PFSK-1 (cell line): ENCODE results near the gene RSAD1.

Experiments
- FOXP2 ChIP-seq: optimal IDR thresholded peaks from 2 replicates; pipeline ENCODE3; 2011; ENCODE audit warnings: borderline replicate concordance, control low read depth, inconsistent platforms; ENCODE audit not compliant: insufficient read depth; ENCODE audit errors: extremely low read length, extremely low read depth
- POLR2AphosphoS5 ChIP-seq: IDR thresholded peaks from 2 replicates; pipeline ENCODE4 v1.6.1; 2012; ENCODE audit warnings: low read depth, mild to moderate bottlenecking, control low read depth, low read length, moderate library complexity
- SIN3A ChIP-seq: IDR thresholded peaks from 2 replicates; pipeline ENCODE4 v1.6.1; 2012; ENCODE audit warnings: mild to moderate bottlenecking, low read length, moderate library complexity, borderline replicate concordance; ENCODE audit not compliant: insufficient read depth
- TAF1 ChIP-seq: IDR thresholded peaks from 2 replicates; pipeline ENCODE4 v1.6.1; 2012; ENCODE audit warnings: low read length, control low read depth, borderline replicate concordance; ENCODE audit not compliant: insufficient read depth
- TF ChIP-seq, protein P1 (sequence below), 2 experiments: IDR thresholded peaks; 2 replicates each; pipeline versions ENCODE4 v1.6.1 to v1.8.0; 2011 to 2012; ENCODE audit warnings: low read depth in 2 of 2, low read length in 2 of 2, control low read depth in 1 of 2, inconsistent platforms in 1 of 2, mild to moderate bottlenecking in 1 of 2, moderate library complexity in 1 of 2; ENCODE audit not compliant: insufficient read depth in 1 of 2

The RSAD1 gene

DNA sequence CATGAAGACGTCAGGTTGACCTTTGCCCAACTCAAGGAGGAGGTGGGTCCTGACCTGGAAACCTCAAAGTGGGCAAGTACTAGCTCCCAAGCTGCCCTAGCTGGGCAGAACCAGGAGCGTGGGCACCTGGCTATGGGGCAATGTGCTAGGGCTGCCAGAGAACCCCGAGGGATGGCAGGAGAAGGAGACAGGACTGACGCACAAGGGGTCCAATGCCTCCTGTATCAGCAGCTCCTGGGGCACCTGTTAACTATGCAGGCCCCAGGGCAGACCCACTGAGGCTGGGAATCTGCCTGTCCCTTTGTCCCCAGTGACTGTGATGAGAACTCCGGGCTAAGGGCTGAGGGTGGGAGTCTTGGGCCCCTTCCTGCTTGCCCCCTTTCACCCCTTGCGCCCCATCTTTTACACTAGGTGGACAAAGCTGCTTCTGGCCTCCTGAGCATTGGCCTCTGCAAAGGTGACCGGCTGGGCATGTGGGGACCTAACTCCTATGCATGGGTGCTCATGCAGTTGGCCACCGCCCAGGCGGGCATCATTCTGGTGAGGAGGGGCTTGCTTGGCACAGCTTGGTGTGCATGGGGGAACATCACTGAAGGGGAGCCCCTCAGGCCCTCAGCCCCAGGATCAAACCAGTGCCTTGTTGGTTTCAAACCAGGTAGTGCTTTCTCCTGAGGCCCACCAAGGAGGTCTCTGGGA is 17.7 kb upstream of the RSAD1 start:
- TF ChIP-seq SIN3A (no peak), TAF1 (no peak), FOXP2 (no peak), POLR2AphosphoS5 (no peak)
- TF ChIP-seq, protein P1, sequence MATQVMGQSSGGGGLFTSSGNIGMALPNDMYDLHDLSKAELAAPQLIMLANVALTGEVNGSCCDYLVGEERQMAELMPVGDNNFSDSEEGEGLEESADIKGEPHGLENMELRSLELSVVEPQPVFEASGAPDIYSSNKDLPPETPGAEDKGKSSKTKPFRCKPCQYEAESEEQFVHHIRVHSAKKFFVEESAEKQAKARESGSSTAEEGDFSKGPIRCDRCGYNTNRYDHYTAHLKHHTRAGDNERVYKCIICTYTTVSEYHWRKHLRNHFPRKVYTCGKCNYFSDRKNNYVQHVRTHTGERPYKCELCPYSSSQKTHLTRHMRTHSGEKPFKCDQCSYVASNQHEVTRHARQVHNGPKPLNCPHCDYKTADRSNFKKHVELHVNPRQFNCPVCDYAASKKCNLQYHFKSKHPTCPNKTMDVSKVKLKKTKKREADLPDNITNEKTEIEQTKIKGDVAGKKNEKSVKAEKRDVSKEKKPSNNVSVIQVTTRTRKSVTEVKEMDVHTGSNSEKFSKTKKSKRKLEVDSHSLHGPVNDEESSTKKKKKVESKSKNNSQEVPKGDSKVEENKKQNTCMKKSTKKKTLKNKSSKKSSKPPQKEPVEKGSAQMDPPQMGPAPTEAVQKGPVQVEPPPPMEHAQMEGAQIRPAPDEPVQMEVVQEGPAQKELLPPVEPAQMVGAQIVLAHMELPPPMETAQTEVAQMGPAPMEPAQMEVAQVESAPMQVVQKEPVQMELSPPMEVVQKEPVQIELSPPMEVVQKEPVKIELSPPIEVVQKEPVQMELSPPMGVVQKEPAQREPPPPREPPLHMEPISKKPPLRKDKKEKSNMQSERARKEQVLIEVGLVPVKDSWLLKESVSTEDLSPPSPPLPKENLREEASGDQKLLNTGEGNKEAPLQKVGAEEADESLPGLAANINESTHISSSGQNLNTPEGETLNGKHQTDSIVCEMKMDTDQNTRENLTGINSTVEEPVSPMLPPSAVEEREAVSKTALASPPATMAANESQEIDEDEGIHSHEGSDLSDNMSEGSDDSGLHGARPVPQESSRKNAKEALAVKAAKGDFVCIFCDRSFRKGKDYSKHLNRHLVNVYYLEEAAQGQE (IDR thresholded peaks at IDR 0.05; ENCODE audit: insufficient read depth in 1 of 2, low read depth in 2 of 2, low read length in 2 of 2): no peak

DNA sequence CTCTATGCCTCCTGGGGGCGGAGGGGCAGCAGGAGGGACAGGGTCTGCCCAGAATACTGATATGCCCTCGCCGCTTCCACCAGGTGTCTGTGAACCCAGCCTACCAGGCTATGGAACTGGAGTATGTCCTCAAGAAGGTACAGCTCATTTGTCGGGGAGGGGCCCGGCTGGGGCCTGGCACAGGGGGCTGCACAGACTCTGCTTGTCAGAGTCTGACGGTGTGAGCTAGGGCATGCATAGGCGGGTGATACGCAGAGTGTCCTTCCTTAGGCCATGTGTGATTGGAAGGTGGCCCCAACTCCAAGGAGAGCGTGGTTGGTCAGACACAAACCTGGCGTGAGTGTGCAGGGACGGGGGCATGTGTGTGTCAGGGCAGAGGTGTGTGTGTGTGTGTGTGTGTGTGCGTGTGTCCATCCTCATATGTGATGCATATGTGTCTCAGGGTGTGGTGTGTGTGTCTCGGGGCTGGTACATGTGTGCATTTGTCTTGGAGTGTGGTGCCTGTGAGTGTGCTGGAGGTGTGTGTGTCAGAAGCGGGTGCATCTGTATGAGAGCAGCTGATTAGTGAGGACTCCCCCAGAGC is 17.0 kb upstream of the RSAD1 start:
- TF ChIP-seq, protein P1 (IDR thresholded peaks at IDR 0.05; ENCODE audit: insufficient read depth in 1 of 2, low read depth in 2 of 2, low read length in 2 of 2): no peak
- TF ChIP-seq SIN3A (no peak), TAF1 (no peak), FOXP2 (no peak), POLR2AphosphoS5 (no peak)

DNA sequence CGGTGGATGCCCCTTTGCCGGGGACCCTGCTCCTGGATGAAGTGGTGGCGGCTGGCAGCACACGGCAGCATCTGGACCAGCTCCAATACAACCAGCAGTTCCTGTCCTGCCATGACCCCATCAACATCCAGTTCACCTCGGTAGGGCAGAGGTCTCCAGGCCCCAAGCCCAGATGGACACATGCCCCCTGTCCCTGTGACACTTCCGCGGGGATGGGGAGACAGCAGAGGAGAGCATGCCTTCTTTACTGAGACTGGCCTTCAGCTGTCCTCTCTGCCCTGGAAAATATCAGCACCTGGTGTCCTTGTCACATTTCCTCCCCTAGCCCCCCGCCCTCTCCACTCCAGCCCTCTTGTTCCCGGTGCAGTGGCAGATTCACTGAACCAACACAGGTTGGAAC is 16.2 kb upstream of the RSAD1 start:
- no peak for TF ChIP-seq TAF1
- no peak for TF ChIP-seq SIN3A
- no peak for TF ChIP-seq POLR2AphosphoS5
- TF ChIP-seq, protein P1 (IDR thresholded peaks at IDR 0.05; ENCODE audit: insufficient read depth in 1 of 2, low read depth in 2 of 2, low read length in 2 of 2): no peak
- TF ChIP-seq FOXP2: no peak

DNA sequence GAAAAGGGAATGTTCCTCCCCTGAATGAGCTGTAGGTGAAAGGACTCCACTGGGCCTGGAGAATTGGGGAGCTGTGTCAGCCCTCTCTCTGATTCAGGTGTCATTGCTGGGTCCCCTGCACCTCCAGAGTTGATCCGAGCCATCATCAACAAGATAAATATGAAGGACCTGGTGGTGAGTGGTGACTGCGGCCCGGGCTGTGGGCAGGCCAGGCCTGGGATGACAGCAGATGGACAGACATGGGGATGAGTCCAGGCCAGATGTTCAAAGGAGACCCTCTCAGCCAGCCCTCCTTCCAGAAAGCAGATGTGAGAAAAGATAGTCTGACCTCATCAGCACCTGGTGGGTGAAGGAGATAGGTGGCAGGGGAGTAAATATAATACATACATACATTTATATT is 14.5 kb upstream of the RSAD1 start:
- TF ChIP-seq, protein P1 (IDR thresholded peaks at IDR 0.05; ENCODE audit: insufficient read depth in 1 of 2, low read depth in 2 of 2, low read length in 2 of 2): no peak
- no peak for TF ChIP-seq POLR2AphosphoS5
- TF ChIP-seq FOXP2: no peak
- TF ChIP-seq TAF1: no peak
